ENCODE results near the gene CDH18.

Gene CDH18

DNA sequence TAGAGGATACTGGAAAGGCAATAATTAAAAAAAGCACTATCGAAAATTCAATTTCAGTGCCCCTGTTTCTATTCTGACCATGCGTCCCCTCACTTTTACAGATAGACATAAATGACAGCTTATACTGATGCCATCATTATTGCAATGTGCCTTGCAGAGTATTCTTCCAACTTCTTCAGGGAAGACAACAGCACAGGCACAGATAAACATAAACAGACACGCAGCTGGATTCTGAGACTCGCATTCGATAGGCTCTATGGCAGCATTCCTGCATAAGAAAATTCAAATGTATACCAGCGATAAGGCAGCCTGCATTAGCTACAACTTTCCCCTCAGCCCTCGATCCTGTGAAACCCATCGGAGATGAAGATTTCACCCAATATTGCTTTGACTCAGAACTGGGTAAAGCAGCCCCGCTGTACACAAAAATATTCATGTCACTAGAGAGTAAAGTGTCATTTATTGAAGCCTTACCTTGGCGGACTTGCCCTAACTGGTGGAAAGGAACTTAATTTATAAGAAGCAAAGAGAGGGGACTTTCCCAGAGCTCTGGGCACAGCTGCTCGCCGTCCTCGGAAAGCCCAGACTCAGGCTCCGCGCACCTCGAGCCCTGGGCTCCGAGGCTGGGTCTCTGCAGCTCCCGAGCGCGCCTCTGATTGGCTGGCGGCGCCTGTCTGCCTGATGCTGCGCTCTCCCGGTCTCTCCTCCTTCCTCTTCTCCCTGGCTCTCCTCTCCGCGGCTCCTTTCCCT lies at the start of gene CDH18:
Gene CDH18, minus strand, starts transcription at position 589 of the 750 bp plus-strand sequence. CDS start 149,214 bp downstream, outside the sequence.
- Histone ChIP-seq H3K27me3 (ENCODE audit: control insufficient read depth, insufficient read depth, low read length) (peaks cover 3% of the 10 kb centered on the region), H3K4me3 (ENCODE audit: low read length) (peak within 1 kb of the TSS; percentile 18), H3K36me3 (ENCODE audit: control insufficient read depth, insufficient read depth, low read length) (no peaks in the 10 kb centered on the region), H3K9ac (ENCODE audit: low read length) (no peak within 1 kb of the TSS), H3K4me1 (ENCODE audit: control insufficient read depth, insufficient read depth, low read length) (no peaks in the 10 kb centered on the region), H3K27ac (ENCODE audit: low read depth, low read length) (no peak within 1 kb of the TSS)

DNA sequence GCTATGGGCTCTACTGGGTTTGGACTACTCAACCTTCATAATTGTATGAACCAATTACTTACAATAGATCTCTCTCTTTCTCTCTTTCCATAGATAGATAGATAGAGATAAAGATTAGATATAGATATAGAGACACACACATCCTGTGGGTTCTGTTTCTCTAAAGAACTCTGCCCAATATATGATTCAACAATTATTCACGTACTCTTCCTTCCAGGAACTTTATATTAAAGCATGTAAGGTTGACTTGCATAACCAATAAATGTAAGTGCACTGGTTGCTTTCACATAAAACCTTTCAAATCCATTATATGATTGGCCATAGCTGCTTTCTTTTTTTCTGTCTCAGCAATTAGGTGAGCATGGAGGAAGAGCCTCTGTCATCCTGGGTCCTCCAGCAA lies 46.7 kb upstream of the CDH18 start:
- Histone ChIP-seq H3K27me3 (ENCODE audit: control insufficient read depth, insufficient read depth, low read length) (no peaks in the 10 kb centered on the region), H3K4me3 (ENCODE audit: low read length) (no peak overlapping the region), H3K4me1 (ENCODE audit: control insufficient read depth, insufficient read depth, low read length) (no peaks in the 10 kb centered on the region), H3K27ac (ENCODE audit: low read depth, low read length) (no peak overlapping the region), H3K36me3 (ENCODE audit: control insufficient read depth, insufficient read depth, low read length) (no peaks in the 10 kb centered on the region), H3K9ac (ENCODE audit: low read length) (no peak overlapping the region)

DNA sequence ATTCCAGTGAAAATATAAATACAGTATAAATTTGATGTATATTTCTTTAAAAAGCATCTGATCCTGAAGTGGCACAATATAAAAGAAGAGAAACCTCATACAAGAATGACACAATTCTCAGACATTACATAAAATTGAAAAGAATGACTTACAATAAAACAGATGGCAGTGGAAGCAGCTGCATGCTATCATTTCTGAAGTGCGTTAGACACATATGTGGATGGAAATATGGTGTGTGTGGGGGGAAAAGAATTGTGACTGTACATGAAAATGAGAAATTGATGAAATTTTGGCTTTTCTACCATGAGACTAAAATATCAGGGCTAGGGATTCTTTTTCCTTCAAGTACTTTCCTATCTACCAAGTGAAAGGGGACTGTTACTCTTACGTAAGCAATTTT lies 45.9 kb upstream of the CDH18 start:
- Histone ChIP-seq H3K36me3 (ENCODE audit: control insufficient read depth, insufficient read depth, low read length) (no peaks in the 10 kb centered on the region), H3K4me1 (ENCODE audit: control insufficient read depth, insufficient read depth, low read length) (no peaks in the 10 kb centered on the region), H3K27ac (ENCODE audit: low read depth, low read length) (no peak overlapping the region), H3K4me3 (ENCODE audit: low read length) (no peak overlapping the region), H3K9ac (ENCODE audit: low read length) (no peak overlapping the region), H3K27me3 (ENCODE audit: control insufficient read depth, insufficient read depth, low read length) (no peaks in the 10 kb centered on the region)

DNA sequence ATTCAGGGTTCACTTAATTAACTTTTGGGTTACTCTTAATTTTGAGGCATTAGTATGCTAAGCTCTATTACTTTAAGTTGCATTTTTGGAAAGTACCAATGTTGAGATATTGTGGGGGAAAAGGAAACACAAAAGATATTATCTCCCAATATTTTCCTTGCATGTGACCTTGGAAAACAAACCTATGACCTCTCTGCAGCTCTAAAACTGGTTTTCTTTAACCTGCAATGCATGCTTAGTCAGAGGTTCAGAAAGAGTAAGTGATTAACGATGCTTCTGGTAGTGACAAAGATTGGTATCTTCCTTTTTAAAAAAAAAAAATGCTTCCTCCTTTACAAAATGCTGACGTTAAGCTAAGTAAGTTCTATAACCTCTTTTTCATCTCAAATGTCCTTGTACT lies 44.9 kb upstream of the CDH18 start:
- no peaks in the 10 kb centered on the region for H3K27me3 ChIP-seq (ENCODE audit: control insufficient read depth, insufficient read depth, low read length)
- no peak overlapping the region for H3K9ac ChIP-seq (ENCODE audit: low read length)
- no peaks in the 10 kb centered on the region for H3K4me1 ChIP-seq (ENCODE audit: control insufficient read depth, insufficient read depth, low read length)
- H3K4me3 ChIP-seq (ENCODE audit: low read length) = no peak overlapping the region
- no peak overlapping the region for H3K27ac ChIP-seq (ENCODE audit: low read depth, low read length)
- H3K36me3 ChIP-seq (ENCODE audit: control insufficient read depth, insufficient read depth, low read length) = no peaks in the 10 kb centered on the region

DNA sequence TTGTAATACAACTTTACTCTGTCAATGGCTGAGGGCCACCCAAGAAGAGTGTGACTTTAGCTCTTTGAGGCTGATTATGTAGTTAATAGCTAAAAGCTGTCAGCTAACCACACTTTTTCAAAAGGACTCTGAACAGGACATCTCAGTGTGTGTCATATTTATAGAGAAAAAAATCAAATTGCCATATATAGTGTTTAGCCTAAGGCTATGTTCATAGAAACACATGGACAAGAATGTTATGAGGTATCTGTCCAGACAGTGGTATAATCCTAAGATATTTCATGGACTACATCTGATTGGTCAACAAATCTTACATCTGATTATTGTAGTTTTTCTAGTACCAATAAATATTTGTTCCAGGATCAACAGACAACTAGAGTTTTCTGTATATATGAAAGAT lies 42.1 kb upstream of the CDH18 start:
- Histone ChIP-seq H3K4me1 (ENCODE audit: control insufficient read depth, insufficient read depth, low read length) (no peaks in the 10 kb centered on the region), H3K9ac (ENCODE audit: low read length) (no peak overlapping the region), H3K4me3 (ENCODE audit: low read length) (no peak overlapping the region), H3K27me3 (ENCODE audit: control insufficient read depth, insufficient read depth, low read length) (no peaks in the 10 kb centered on the region), H3K36me3 (ENCODE audit: control insufficient read depth, insufficient read depth, low read length) (no peaks in the 10 kb centered on the region), H3K27ac (ENCODE audit: low read depth, low read length) (no peak overlapping the region)

- no peaks in the 10 kb centered on the region for H3K36me3 ChIP-seq (ENCODE audit: control insufficient read depth, insufficient read depth, low read length)
- H3K4me1 ChIP-seq (ENCODE audit: control insufficient read depth, insufficient read depth, low read length) = no peaks in the 10 kb centered on the region
- no peak overlapping the region for H3K9ac ChIP-seq (ENCODE audit: low read length)
- no peak overlapping the region for H3K27ac ChIP-seq (ENCODE audit: low read depth, low read length)
- no peak overlapping the region for H3K4me3 ChIP-seq (ENCODE audit: low read length)
- no peaks in the 10 kb centered on the region for H3K27me3 ChIP-seq (ENCODE audit: control insufficient read depth, insufficient read depth, low read length)
These were observed 41.3 kb upstream of the CDH18 start for GRCh38 chr5:20029266-20029665.

- Histone ChIP-seq H3K27me3 (ENCODE audit: control insufficient read depth, insufficient read depth, low read length) (no peaks in the 10 kb centered on the region), H3K27ac (ENCODE audit: low read depth, low read length) (no peak overlapping the region), H3K4me3 (ENCODE audit: low read length) (no peak overlapping the region), H3K36me3 (ENCODE audit: control insufficient read depth, insufficient read depth, low read length) (no peaks in the 10 kb centered on the region), H3K4me1 (ENCODE audit: control insufficient read depth, insufficient read depth, low read length) (no peaks in the 10 kb centered on the region), H3K9ac (ENCODE audit: low read length) (no peak overlapping the region)
These were observed 40.5 kb upstream of the CDH18 start for GRCh38 chr5:20028506-20028905.

DNA sequence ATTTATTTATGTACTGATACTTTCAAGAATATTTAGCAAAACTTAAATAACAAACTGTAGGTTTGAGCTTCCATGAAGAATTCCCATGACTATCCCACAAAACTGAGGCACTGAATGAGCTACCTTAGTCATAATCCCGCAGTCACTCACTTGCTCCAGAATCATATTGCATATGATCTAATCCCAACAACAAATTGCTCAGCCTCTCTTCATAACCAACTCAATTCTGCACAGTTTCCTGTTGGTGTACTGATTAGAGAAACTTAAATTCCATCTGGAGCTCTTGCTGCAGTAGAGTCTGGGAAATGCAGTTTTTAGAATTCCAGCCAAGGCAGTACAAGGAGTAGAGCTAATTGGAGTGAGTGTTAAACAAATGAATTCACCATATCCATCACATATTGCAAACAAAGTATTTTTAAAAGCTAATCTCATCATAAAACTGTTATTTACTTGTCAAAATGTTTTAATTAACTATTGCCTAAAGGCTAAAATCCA lies 35.7 kb upstream of the CDH18 start:
- H3K27ac ChIP-seq (ENCODE audit: low read depth, low read length) = no peak overlapping the region
- no peak overlapping the region for H3K4me3 ChIP-seq (ENCODE audit: low read length)
- no peaks in the 10 kb centered on the region for H3K36me3 ChIP-seq (ENCODE audit: control insufficient read depth, insufficient read depth, low read length)
- H3K9ac ChIP-seq (ENCODE audit: low read length) = no peak overlapping the region
- no peaks in the 10 kb centered on the region for H3K4me1 ChIP-seq (ENCODE audit: control insufficient read depth, insufficient read depth, low read length)
- H3K27me3 ChIP-seq (ENCODE audit: control insufficient read depth, insufficient read depth, low read length) = no peaks in the 10 kb centered on the region

GRCh38 chr5:20020247-20020646 lies 32.2 kb upstream of the CDH18 start:
- Histone ChIP-seq H3K27ac (ENCODE audit: low read depth, low read length) (no peak overlapping the region), H3K36me3 (ENCODE audit: control insufficient read depth, insufficient read depth, low read length) (no peaks in the 10 kb centered on the region), H3K4me3 (ENCODE audit: low read length) (no peak overlapping the region), H3K9ac (ENCODE audit: low read length) (no peak overlapping the region), H3K4me1 (ENCODE audit: control insufficient read depth, insufficient read depth, low read length) (no peaks in the 10 kb centered on the region), H3K27me3 (ENCODE audit: control insufficient read depth, insufficient read depth, low read length) (no peaks in the 10 kb centered on the region)

GRCh38 chr5:20017021-20017420 lies 29.0 kb upstream of the CDH18 start:
- Histone ChIP-seq H3K4me1 (ENCODE audit: control insufficient read depth, insufficient read depth, low read length) (no peaks in the 10 kb centered on the region), H3K27me3 (ENCODE audit: control insufficient read depth, insufficient read depth, low read length) (no peaks in the 10 kb centered on the region), H3K4me3 (ENCODE audit: low read length) (no peak overlapping the region), H3K27ac (ENCODE audit: low read depth, low read length) (no peak overlapping the region), H3K36me3 (ENCODE audit: control insufficient read depth, insufficient read depth, low read length) (no peaks in the 10 kb centered on the region), H3K9ac (ENCODE audit: low read length) (no peak overlapping the region)

GRCh38 chr5:20000416-20000815 lies 12.4 kb upstream of the CDH18 start:
- Histone ChIP-seq H3K4me1 (ENCODE audit: control insufficient read depth, insufficient read depth, low read length) (no peaks in the 10 kb centered on the region), H3K9ac (ENCODE audit: low read length) (no peak overlapping the region), H3K27me3 (ENCODE audit: control insufficient read depth, insufficient read depth, low read length) (no peaks in the 10 kb centered on the region), H3K36me3 (ENCODE audit: control insufficient read depth, insufficient read depth, low read length) (no peaks in the 10 kb centered on the region), H3K27ac (ENCODE audit: low read depth, low read length) (no peak overlapping the region), H3K4me3 (ENCODE audit: low read length) (no peak overlapping the region)

DNA sequence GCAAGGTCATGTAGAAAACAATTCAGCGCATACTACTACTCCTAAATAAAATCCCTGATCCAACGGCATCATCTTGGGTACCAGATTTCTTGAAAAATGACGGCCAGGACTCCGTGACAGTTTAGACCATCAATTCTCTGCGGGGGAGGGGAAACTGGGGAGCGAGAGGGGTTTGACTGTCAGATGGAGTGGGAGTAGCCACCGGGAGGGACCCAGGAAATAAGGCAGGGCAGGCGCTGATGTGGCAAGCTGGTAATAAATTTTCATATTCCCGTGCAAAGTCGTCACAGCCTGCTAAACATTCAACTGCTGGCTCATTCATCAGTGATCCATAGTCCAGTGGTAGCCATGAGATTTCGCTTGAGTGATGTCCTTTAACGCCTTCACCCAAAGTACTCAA lies 457 bp upstream of the CDH18 start:
- H3K9ac ChIP-seq (ENCODE audit: low read length) = no peak overlapping the region
- no peak overlapping the region for H3K27ac ChIP-seq (ENCODE audit: low read depth, low read length)
- peaks cover 3% of the 10 kb centered on the region for H3K27me3 ChIP-seq (ENCODE audit: control insufficient read depth, insufficient read depth, low read length)
- no peak overlapping the region for H3K4me3 ChIP-seq (ENCODE audit: low read length)
- H3K36me3 ChIP-seq (ENCODE audit: control insufficient read depth, insufficient read depth, low read length) = no peaks in the 10 kb centered on the region
- no peaks in the 10 kb centered on the region for H3K4me1 ChIP-seq (ENCODE audit: control insufficient read depth, insufficient read depth, low read length)

GRCh38 chr5:19986806-19987205 lies 1.2 kb downstream of the CDH18 start:
- H3K4me3 ChIP-seq (ENCODE audit: low read length) = no peak overlapping the region
- no peak overlapping the region for H3K9ac ChIP-seq (ENCODE audit: low read length)
- no peak overlapping the region for H3K27ac ChIP-seq (ENCODE audit: low read depth, low read length)

More at GRCh38 chr5:19986806-19987205, 1.2 kb downstream of the CDH18 start:
- Histone ChIP-seq H3K36me3 (ENCODE audit: control insufficient read depth, insufficient read depth, low read length) (no peaks in the 10 kb centered on the region), H3K4me1 (ENCODE audit: control insufficient read depth, insufficient read depth, low read length) (no peaks in the 10 kb centered on the region), H3K27me3 (ENCODE audit: control insufficient read depth, insufficient read depth, low read length) (peaks cover 3% of the 10 kb centered on the region)

Measured in rectal smooth muscle tissue (tissue), 1 donor.